Endothelial cell of coronary artery (primary cell): ENCODE measurements around the gene TNRC18. TPM values are rescaled to one million over a fixed set of nuclear protein-coding genes. Genes with fewer than 3 reads are reported as not detected.

Experiments used
- total RNA-seq: library from RNA; depleted of rRNA; stranded (reverse); fragments of >200 nt; gene quantifications from 2 replicates; pipeline ENCODE4 v1.2.3, GENCODE V29; 2014

TNRC18 gene
- total RNA-seq: 23.5 and 37.4 TPM in 2 replicates

GRCh38 chr7:5423306-5423975 lies at the start of gene TNRC18:
TSS of gene TNRC18 (minus strand) at chr7:5423834. CDS start at chr7:5421246, 2,588 bp downstream.

GRCh38 chr7:5282543-5283316 lies 140.9 kb downstream of the TNRC18 start, which contains the start of gene SLC29A4:
TSS of gene SLC29A4 (plus strand) at chr7:5282943. CDS start at chr7:5287817, 4,874 bp downstream.

Other genes starting within 250 kb of the TNRC18 start
- gene WIPI2, start 233.6 kb downstream of the TNRC18 start, total RNA-seq: 70.1 and 76.2 TPM in 2 replicates
- 1.6 and 2.3 TPM in 2 replicates for gene SLC29A4, start 140.9 kb downstream of the TNRC18 start, total RNA-seq
- 5.7 and 8.6 TPM in 2 replicates for gene FBXL18, start 90.0 kb upstream of the TNRC18 start, total RNA-seq
- 3,074 and 4,260 TPM in 2 replicates for gene ACTB, start 106.8 kb upstream of the TNRC18 start, total RNA-seq
- gene FSCN1, start 169.0 kb upstream of the TNRC18 start, total RNA-seq: 280 and 375 TPM in 2 replicates